Nephron (organoid): ENCODE data around the gene CASP12.

Source experiments
- H3K27ac Mint-ChIP-seq, 3 experiments: 2 replicates each; pipeline ENCODE4 v1.8.0; 2020; ENCODE audit warnings: mixed read lengths in 3 of 3, mild to moderate bottlenecking in 2 of 3, moderate library complexity in 1 of 3
- H3K27me3 Mint-ChIP-seq: 2 replicates; pipeline ENCODE4 v1.8.0; 2021; ENCODE audit warnings: low read depth, mild to moderate bottlenecking, moderate library complexity, mixed read lengths
- H3K36me3 Mint-ChIP-seq: 2 replicates; pipeline ENCODE4 v1.8.0; 2020; ENCODE audit warnings: low read depth, mixed read lengths
- H3K4me1 Mint-ChIP-seq: 2 replicates; pipeline ENCODE4 v1.8.0; 2020; ENCODE audit warnings: mixed read lengths
- H3K4me3 Mint-ChIP-seq, 3 experiments: 2 replicates each; pipeline ENCODE4 v1.8.0; 2020; ENCODE audit warnings: mild to moderate bottlenecking in 3 of 3, mixed read lengths in 3 of 3, moderate library complexity in 2 of 3
- H3K9me3 Mint-ChIP-seq: 2 replicates; pipeline ENCODE4 v1.8.0; 2020; ENCODE audit warnings: mixed read lengths
- CTCF ChIP-seq, 3 experiments: fragments of 200-600 bp; sonication (generic); IDR thresholded peaks; one replicate each; pipeline ENCODE4 v1.5.0; 2021; ENCODE audit warnings: antibody characterized with exemption in 3 of 3; ENCODE audit not compliant: unreplicated experiment in 3 of 3

Gene CASP12

GRCh38 chr11:104928811-104929210, 30.6 kb upstream of the CASP12 start:
- Mint-ChIP-seq H3K4me1 (no peaks in the 10 kb centered on the region), H3K27me3 (no peaks in the 10 kb centered on the region), H3K4me3 (no peak overlapping the region)

GRCh38 chr11:104926771-104927611, 28.7 kb upstream of the CASP12 start:
- Mint-ChIP-seq H3K4me3 (no peak overlapping the region), H3K27me3 (no peaks in the 10 kb centered on the region), H3K9me3 (peaks cover 66% of the 10 kb centered on the region), H3K36me3 (no peaks in the 10 kb centered on the region), H3K4me1 (no peaks in the 10 kb centered on the region), H3K27ac (no peak overlapping the region)
- TF ChIP-seq CTCF (IDR thresholded peaks at IDR 0.05; ENCODE audit: unreplicated experiment in 3 of 3), result no peak

More at GRCh38 chr11:104928811-104929210, 30.6 kb upstream of the CASP12 start:
- no peak for TF ChIP-seq CTCF (IDR thresholded peaks at IDR 0.05; ENCODE audit: unreplicated experiment in 3 of 3)
- H3K36me3 Mint-ChIP-seq, result no peaks in the 10 kb centered on the region
- H3K9me3 Mint-ChIP-seq, result peaks cover 64% of the 10 kb centered on the region
- H3K27ac Mint-ChIP-seq, result no peak overlapping the region

GRCh38 chr11:104925850-104926249, 27.6 kb upstream of the CASP12 start:
- TF ChIP-seq CTCF (IDR thresholded peaks at IDR 0.05; ENCODE audit: unreplicated experiment in 3 of 3), result no peak
- H3K9me3 Mint-ChIP-seq, result peaks cover 57% of the 10 kb centered on the region
- H3K27ac Mint-ChIP-seq, result no peak overlapping the region
- H3K27me3 Mint-ChIP-seq, result no peaks in the 10 kb centered on the region
- H3K4me1 Mint-ChIP-seq, result no peaks in the 10 kb centered on the region
- no peak overlapping the region for H3K4me3 Mint-ChIP-seq
- no peaks in the 10 kb centered on the region for H3K36me3 Mint-ChIP-seq

- H3K36me3 Mint-ChIP-seq, result no peaks in the 10 kb centered on the region
- H3K9me3 Mint-ChIP-seq, result peaks cover 9% of the 10 kb centered on the region
- H3K27me3 Mint-ChIP-seq, result no peaks in the 10 kb centered on the region
- peak overlapping the region in 2 of 3 experiments; percentile 2 to 22 for H3K4me3 Mint-ChIP-seq
- peaks cover 11% of the 10 kb centered on the region for H3K4me1 Mint-ChIP-seq
- no peak for TF ChIP-seq CTCF (IDR thresholded peaks at IDR 0.05; ENCODE audit: unreplicated experiment in 3 of 3)
- peak overlapping the region in 1 of 3 experiments; percentile 4 for H3K27ac Mint-ChIP-seq
Observed at GRCh38 chr11:104918113-104918824, 20.0 kb upstream of the CASP12 start.

GRCh38 chr11:104917271-104918112, 19.2 kb upstream of the CASP12 start:
- Mint-ChIP-seq H3K4me3 (peak overlapping the region in 2 of 3 experiments; percentile 2 to 16), H3K9me3 (peaks cover 5% of the 10 kb centered on the region), H3K27ac (peak overlapping the region in 1 of 3 experiments; percentile 4), H3K36me3 (no peaks in the 10 kb centered on the region), H3K27me3 (no peaks in the 10 kb centered on the region), H3K4me1 (peaks cover 11% of the 10 kb centered on the region)
- TF ChIP-seq CTCF (IDR thresholded peaks at IDR 0.05; ENCODE audit: unreplicated experiment in 3 of 3), result no peak
